ENCODE results near the gene EEFSEC. TPM values are rescaled to one million over a fixed set of nuclear protein-coding genes. Genes with fewer than 3 reads are reported as not detected.

EEFSEC gene
- total RNA-seq, 1 donor from 2014 or later = 24.6 TPM

- Histone ChIP-seq H3K36me3 (no peaks in the 10 kb centered on the region), H3K4me3 (no peak overlapping the region), H3K9me3 (no peaks in the 10 kb centered on the region), H3K4me1 (no peaks in the 10 kb centered on the region), H3K27me3 (no peaks in the 10 kb centered on the region), H3K27ac (no peak overlapping the region)
- intact Hi-C loops (cut with DNase I) = no loop called here
- no peak for DNase-seq (ENCODE audit: extremely low spot score in 2 of 2)
- TF ChIP-seq POLR2A (IDR thresholded peaks at IDR 0.05) = no peak
- TF ChIP-seq POLR2AphosphoS5 (IDR thresholded peaks at IDR 0.05; ENCODE audit: insufficient read depth in 1 of 2, low read depth in 1 of 2) = no peak
- TF ChIP-seq CTCF (IDR thresholded peaks at IDR 0.05) = no peak
Observed at GRCh38 chr3:128368626-128369025, 215.3 kb downstream of the EEFSEC start.

GRCh38 chr3:128369121-128369703 lies 215.9 kb downstream of the EEFSEC start:
- no peak for TF ChIP-seq POLR2A (IDR thresholded peaks at IDR 0.05)
- no peak for TF ChIP-seq CTCF (IDR thresholded peaks at IDR 0.05)
- TF ChIP-seq POLR2AphosphoS5 (IDR thresholded peaks at IDR 0.05; ENCODE audit: insufficient read depth in 1 of 2, low read depth in 1 of 2) = no peak
- Histone ChIP-seq H3K4me3 (no peak overlapping the region), H3K27ac (no peak overlapping the region), H3K9me3 (no peaks in the 10 kb centered on the region), H3K4me1 (no peaks in the 10 kb centered on the region), H3K36me3 (no peaks in the 10 kb centered on the region), H3K27me3 (no peaks in the 10 kb centered on the region)
- no peak for DNase-seq (ENCODE audit: extremely low spot score in 2 of 2)
- intact Hi-C loops (cut with DNase I) = no loop called here

GRCh38 chr3:128369881-128370642 lies 216.8 kb downstream of the EEFSEC start:
- Histone ChIP-seq H3K27me3 (no peaks in the 10 kb centered on the region), H3K27ac (no peak overlapping the region), H3K4me1 (no peaks in the 10 kb centered on the region), H3K36me3 (no peaks in the 10 kb centered on the region), H3K4me3 (no peak overlapping the region), H3K9me3 (no peaks in the 10 kb centered on the region)
- intact Hi-C loops (cut with DNase I) = no loop called here
- no peak for DNase-seq (ENCODE audit: extremely low spot score in 2 of 2)
- TF ChIP-seq POLR2A (IDR thresholded peaks at IDR 0.05) (no peak), POLR2AphosphoS5 (IDR thresholded peaks at IDR 0.05; ENCODE audit: insufficient read depth in 1 of 2, low read depth in 1 of 2) (no peak), CTCF (IDR thresholded peaks at IDR 0.05) (no peak)

- H3K36me3 ChIP-seq = no peaks in the 10 kb centered on the region
- TF ChIP-seq POLR2A (IDR thresholded peaks at IDR 0.05) (no peak), POLR2AphosphoS5 (IDR thresholded peaks at IDR 0.05; ENCODE audit: insufficient read depth in 1 of 2, low read depth in 1 of 2) (no peak), CTCF (IDR thresholded peaks at IDR 0.05) (no peak)
- H3K4me1 ChIP-seq = no peaks in the 10 kb centered on the region
- intact Hi-C loops (cut with DNase I) = no loop called here
- no peaks in the 10 kb centered on the region for H3K9me3 ChIP-seq
- H3K27me3 ChIP-seq = no peaks in the 10 kb centered on the region
- H3K4me3 ChIP-seq = no peak overlapping the region
- no peak for DNase-seq (ENCODE audit: extremely low spot score in 2 of 2)
- no peak overlapping the region for H3K27ac ChIP-seq
Observed at GRCh38 chr3:128372281-128372680, 219.0 kb downstream of the EEFSEC start.
